ENCODE results near the gene FBXO2.

FBXO2 gene

GRCh38 chr1:11697893-11698210 is 43.6 kb upstream of the FBXO2 start:
- DNase-seq (ENCODE audit: low read depth): no peak
- H3K4me3 ChIP-seq (ENCODE audit: control insufficient read depth, low read depth, low read length): no peak overlapping the region
- TF ChIP-seq CTCF (IDR thresholded peaks at IDR 0.05; ENCODE audit: control insufficient read depth, insufficient read depth, low read depth, low read length, missing control alignments): no peak

- no peak for DNase-seq (ENCODE audit: low read depth)
- TF ChIP-seq CTCF (IDR thresholded peaks at IDR 0.05; ENCODE audit: control insufficient read depth, insufficient read depth, low read depth, low read length, missing control alignments): no peak
- H3K4me3 ChIP-seq (ENCODE audit: control insufficient read depth, low read depth, low read length): no peak overlapping the region
These were observed 43.1 kb upstream of the FBXO2 start for GRCh38 chr1:11697188-11697892.

- no peak overlapping the region for H3K4me3 ChIP-seq (ENCODE audit: control insufficient read depth, low read depth, low read length)
These were observed 41.6 kb upstream of the FBXO2 start for GRCh38 chr1:11695861-11696260.

GRCh38 chr1:11693917-11694316 is 39.7 kb upstream of the FBXO2 start:
- no peak for DNase-seq (ENCODE audit: low read depth)
- no peak for TF ChIP-seq CTCF (IDR thresholded peaks at IDR 0.05; ENCODE audit: control insufficient read depth, insufficient read depth, low read depth, low read length, missing control alignments)
- no peak overlapping the region for H3K4me3 ChIP-seq (ENCODE audit: control insufficient read depth, low read depth, low read length)

More at GRCh38 chr1:11695861-11696260, 41.6 kb upstream of the FBXO2 start:
- no peak for TF ChIP-seq CTCF (IDR thresholded peaks at IDR 0.05; ENCODE audit: control insufficient read depth, insufficient read depth, low read depth, low read length, missing control alignments)
- no peak for DNase-seq (ENCODE audit: low read depth)

GRCh38 chr1:11693024-11693590 is 38.9 kb upstream of the FBXO2 start:
- no peak for TF ChIP-seq CTCF (IDR thresholded peaks at IDR 0.05; ENCODE audit: control insufficient read depth, insufficient read depth, low read depth, low read length, missing control alignments)
- no peak overlapping the region for H3K4me3 ChIP-seq (ENCODE audit: control insufficient read depth, low read depth, low read length)
- DNase-seq (ENCODE audit: low read depth): peak; percentile 44

- H3K4me3 ChIP-seq (ENCODE audit: control insufficient read depth, low read depth, low read length): no peak overlapping the region
- TF ChIP-seq CTCF (IDR thresholded peaks at IDR 0.05; ENCODE audit: control insufficient read depth, insufficient read depth, low read depth, low read length, missing control alignments): no peak
- no peak for DNase-seq (ENCODE audit: low read depth)
These were observed 37.9 kb upstream of the FBXO2 start for GRCh38 chr1:11691928-11692711.
